Measurements from ENCODE around the gene GSE1.

GSE1 gene

GRCh38 chr16:85645021-85645589, 32.0 kb downstream of the GSE1 start:
- no peak for FAIRE-seq
- no peak for DNase-seq (ENCODE audit: low spot score)

- FAIRE-seq (no peak), DNase-seq (ENCODE audit: low spot score) (no peak)
Measured at GRCh38 chr16:85646358-85646907, 33.3 kb downstream of the GSE1 start.

- DNase-seq (ENCODE audit: low spot score), result no peak
- FAIRE-seq, result no peak
Measured at GRCh38 chr16:85646976-85647375, 33.9 kb downstream of the GSE1 start.

- no peak for FAIRE-seq
- DNase-seq (ENCODE audit: low spot score), result no peak
Measured at GRCh38 chr16:85648070-85648714, 35.1 kb downstream of the GSE1 start.

GRCh38 chr16:85648805-85649204, 35.7 kb downstream of the GSE1 start:
- DNase-seq (ENCODE audit: low spot score), result no peak
- FAIRE-seq, result no peak

GRCh38 chr16:85649411-85650134, 36.5 kb downstream of the GSE1 start:
- no peak for DNase-seq (ENCODE audit: low spot score)
- no peak for FAIRE-seq

- no peak for DNase-seq (ENCODE audit: low spot score)
- no peak for FAIRE-seq
Measured at GRCh38 chr16:85650135-85650843, 37.2 kb downstream of the GSE1 start.

- no peak for DNase-seq (ENCODE audit: low spot score)
- FAIRE-seq, result no peak
Measured at GRCh38 chr16:85650844-85651628, 37.9 kb downstream of the GSE1 start.

- DNase-seq (ENCODE audit: low spot score), result no peak
- no peak for FAIRE-seq
Measured at GRCh38 chr16:85651629-85652430, 38.7 kb downstream of the GSE1 start.

- DNase-seq (ENCODE audit: low spot score) (no peak), FAIRE-seq (no peak)
Measured at GRCh38 chr16:85652431-85653221, 39.5 kb downstream of the GSE1 start.

- peak; percentile 10 for DNase-seq (ENCODE audit: low spot score)
- FAIRE-seq, result no peak
Measured at GRCh38 chr16:85653290-85653891, 40.3 kb downstream of the GSE1 start.

GRCh38 chr16:85654251-85655095, 41.4 kb downstream of the GSE1 start:
- FAIRE-seq, result no peak
- DNase-seq (ENCODE audit: low spot score), result no peak

- no peak for DNase-seq (ENCODE audit: low spot score)
- FAIRE-seq, result no peak
Measured at GRCh38 chr16:85655216-85656129, 42.4 kb downstream of the GSE1 start.

GRCh38 chr16:85656351-85657266, 43.5 kb downstream of the GSE1 start:
- DNase-seq (ENCODE audit: low spot score) (no peak), FAIRE-seq (no peak)

- no peak for FAIRE-seq
Measured at GRCh38 chr16:85657267-85657650, 44.1 kb downstream of the GSE1 start.

GRCh38 chr16:85657996-85658395, 44.9 kb downstream of the GSE1 start:
- DNase-seq (ENCODE audit: low spot score) (no peak), FAIRE-seq (no peak)

More at GRCh38 chr16:85657267-85657650, 44.1 kb downstream of the GSE1 start:
- DNase-seq (ENCODE audit: low spot score), result no peak

Data from RCC 7860 (cell line).